ENCODE measurements around the gene ADORA1.

ADORA1 gene

GRCh38 chr1:203166192-203166940 lies 38.8 kb downstream of the ADORA1 start:
- DNase-seq (ENCODE audit: low spot score), result no peak
- no peak overlapping the region for H2AFZ ChIP-seq (ENCODE audit: low read length)

DNA sequence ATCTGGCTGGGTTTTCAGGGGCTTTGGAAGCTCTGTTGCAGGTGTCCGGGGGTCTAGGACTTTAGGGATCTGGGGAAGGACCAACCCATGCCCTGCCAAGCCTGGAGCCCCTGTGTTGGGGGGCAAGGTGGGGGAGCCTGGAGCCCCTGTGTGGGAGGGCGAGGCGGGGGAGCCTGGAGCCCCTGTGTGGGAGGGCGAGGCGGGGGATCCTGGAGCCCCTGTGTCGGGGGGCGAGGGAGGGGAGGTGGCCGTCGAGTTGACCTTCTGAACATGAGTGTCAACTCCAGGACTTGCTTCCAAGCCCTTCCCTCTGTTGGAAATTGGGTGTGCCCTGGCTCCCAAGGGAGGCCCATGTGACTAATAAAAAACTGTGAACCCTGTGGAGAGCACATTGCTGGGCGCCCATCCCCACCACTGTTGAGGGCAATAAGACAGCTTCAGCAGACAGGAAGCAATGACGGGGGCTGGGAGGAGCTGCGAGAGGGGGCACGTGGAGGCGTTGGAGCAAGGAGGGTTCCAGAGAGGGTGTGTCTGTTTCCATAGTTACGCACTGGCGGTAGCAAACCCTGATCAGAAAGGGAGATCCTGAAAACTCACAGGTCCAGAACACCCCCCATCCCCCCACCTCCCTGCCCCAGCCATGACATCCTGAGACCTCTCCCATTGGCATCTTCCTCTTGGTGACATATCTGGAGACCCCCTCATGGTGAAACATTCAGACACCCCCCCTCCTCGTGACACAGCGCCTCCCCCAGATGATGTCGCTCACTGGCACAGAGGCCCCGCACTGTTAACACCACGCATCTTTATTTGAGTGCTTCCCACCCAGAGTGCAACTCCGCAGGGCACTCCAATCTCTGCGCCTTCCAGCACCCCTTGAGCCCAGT lies 39.7 kb downstream of the ADORA1 start:
- no peak overlapping the region for H4K8ac ChIP-seq (ENCODE audit: low read depth, low read length)
- no CpG with 5 or more reads among the region's 23 CpGs for WGBS, 2 donors (ENCODE audit: extremely low coverage in 2 of 2, insufficient read length in 2 of 2, insufficient replicate concordance in 1 of 2)

More at GRCh38 chr1:203166192-203166940, 38.8 kb downstream of the ADORA1 start:
- H2BK120ac ChIP-seq (ENCODE audit: low read depth, low read length), result peak overlapping the region; percentile 77
- no peaks in the 10 kb centered on the region for H3K9me3 ChIP-seq (replicated peaks in 1 of 2; ENCODE audit: control insufficient read depth in 2 of 2, insufficient read depth in 1 of 2, low read depth in 1 of 2, low read length in 2 of 2)
- H4K8ac ChIP-seq (ENCODE audit: low read depth, low read length), result peak overlapping the region; percentile 48
- H3K36me3 ChIP-seq (replicated peaks in 1 of 2; ENCODE audit: control insufficient read depth in 2 of 2, insufficient read depth in 2 of 2, low read length in 2 of 2), result no peaks in the 10 kb centered on the region
- H3K27me3 ChIP-seq (ENCODE audit: control insufficient read depth in 3 of 3, insufficient read depth in 3 of 3, low read depth in 1 of 3, low read length in 3 of 3), result no peaks in the 10 kb centered on the region
- no peak overlapping the region for H3K4ac ChIP-seq (ENCODE audit: low read length)
- H3K79me1 ChIP-seq (ENCODE audit: low read depth, low read length), result no peaks in the 10 kb centered on the region
- no CpG with 5 or more reads among the region's 14 CpGs for WGBS, 2 donors (ENCODE audit: extremely low coverage in 2 of 2, insufficient read length in 2 of 2, insufficient replicate concordance in 1 of 2)
- H2BK15ac ChIP-seq (ENCODE audit: low read length), result peak overlapping the region; percentile 89
- no peak overlapping the region for H3K23ac ChIP-seq (ENCODE audit: low read depth, low read length, poor library complexity)
- peak overlapping the region; percentile 84 for H3K18ac ChIP-seq (ENCODE audit: low read length)
- H4K91ac ChIP-seq (ENCODE audit: low read depth, low read length, poor library complexity), result no peak overlapping the region
- peak overlapping the region; percentile 84 for H2BK12ac ChIP-seq (ENCODE audit: low read length)
- H2AK5ac ChIP-seq (ENCODE audit: low read depth, low read length), result peak overlapping the region; percentile 91
- H3K9ac ChIP-seq (ENCODE audit: low read depth, low read length, poor library complexity), result peak overlapping the region; percentile 70
- no peak overlapping the region for H3K4me2 ChIP-seq (ENCODE audit: insufficient read depth, low read length, poor library complexity, severe bottlenecking)
- H2BK5ac ChIP-seq (ENCODE audit: low read length), result peak overlapping the region; percentile 61
- no peak overlapping the region for H3K4me3 ChIP-seq (ENCODE audit: low read length in 2 of 2)
- peaks cover 0 to 6% of the 10 kb centered on the region in 2 donors for H3K4me1 ChIP-seq (ENCODE audit: control insufficient read depth in 2 of 2, insufficient read depth in 1 of 2, low read depth in 1 of 2, low read length in 2 of 2)
- H3K27ac ChIP-seq (replicated peaks; ENCODE audit: low read length), result no peak overlapping the region
- H3K14ac ChIP-seq (ENCODE audit: low read length), result no peak overlapping the region

DNA sequence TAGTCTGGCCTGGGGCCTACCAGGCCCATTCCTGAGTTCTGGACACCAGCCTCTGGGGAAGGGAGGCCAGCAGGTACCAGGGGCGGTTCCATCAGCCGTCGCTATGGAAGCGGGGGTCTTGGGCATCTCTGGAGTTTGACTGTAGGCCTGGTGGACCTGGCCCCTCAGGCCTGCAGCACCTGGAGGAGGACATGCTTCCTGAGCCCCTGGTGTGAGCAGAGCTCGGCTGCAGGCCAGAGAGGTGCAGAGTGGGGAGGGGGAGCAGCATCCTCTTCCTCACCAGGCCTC lies 40.3 kb downstream of the ADORA1 start:
- no peaks in the 10 kb centered on the region for H3K9me3 ChIP-seq (replicated peaks in 1 of 2; ENCODE audit: control insufficient read depth in 2 of 2, insufficient read depth in 1 of 2, low read depth in 1 of 2, low read length in 2 of 2)
- H3K9ac ChIP-seq (ENCODE audit: low read depth, low read length, poor library complexity), result no peak overlapping the region
- DNase-seq (ENCODE audit: low spot score), result no peak
- H3K14ac ChIP-seq (ENCODE audit: low read length), result no peak overlapping the region
- H3K27ac ChIP-seq (replicated peaks; ENCODE audit: low read length), result no peak overlapping the region
- peak overlapping the region; percentile 66 for H2AK5ac ChIP-seq (ENCODE audit: low read depth, low read length)
- H3K4me3 ChIP-seq (ENCODE audit: low read length in 2 of 2), result no peak overlapping the region
- no peak overlapping the region for H4K8ac ChIP-seq (ENCODE audit: low read depth, low read length)
- no peak overlapping the region for H2AFZ ChIP-seq (ENCODE audit: low read length)
- H3K23ac ChIP-seq (ENCODE audit: low read depth, low read length, poor library complexity), result no peak overlapping the region
- H2BK120ac ChIP-seq (ENCODE audit: low read depth, low read length), result no peak overlapping the region
- no peak overlapping the region for H4K91ac ChIP-seq (ENCODE audit: low read depth, low read length, poor library complexity)
- no CpG with 5 or more reads among the region's 5 CpGs for WGBS, 2 donors (ENCODE audit: extremely low coverage in 2 of 2, insufficient read length in 2 of 2, insufficient replicate concordance in 1 of 2)
- peaks cover 0 to 8% of the 10 kb centered on the region in 2 donors for H3K4me1 ChIP-seq (ENCODE audit: control insufficient read depth in 2 of 2, insufficient read depth in 1 of 2, low read depth in 1 of 2, low read length in 2 of 2)
- no peak overlapping the region for H3K4me2 ChIP-seq (ENCODE audit: insufficient read depth, low read length, poor library complexity, severe bottlenecking)
- peak overlapping the region; percentile 72 for H3K18ac ChIP-seq (ENCODE audit: low read length)
- no peaks in the 10 kb centered on the region for H3K79me1 ChIP-seq (ENCODE audit: low read depth, low read length)
- no peak overlapping the region for H2BK12ac ChIP-seq (ENCODE audit: low read length)
- no peak overlapping the region for H2BK15ac ChIP-seq (ENCODE audit: low read length)
- H3K4ac ChIP-seq (ENCODE audit: low read length), result no peak overlapping the region
- H3K27me3 ChIP-seq (ENCODE audit: control insufficient read depth in 3 of 3, insufficient read depth in 3 of 3, low read depth in 1 of 3, low read length in 3 of 3), result no peaks in the 10 kb centered on the region
- no peak overlapping the region for H2BK5ac ChIP-seq (ENCODE audit: low read length)
- no peaks in the 10 kb centered on the region for H3K36me3 ChIP-seq (replicated peaks in 1 of 2; ENCODE audit: control insufficient read depth in 2 of 2, insufficient read depth in 2 of 2, low read length in 2 of 2)

More for the DNA sequence above, 39.7 kb downstream of the ADORA1 start:
- Histone ChIP-seq H3K27me3 (ENCODE audit: control insufficient read depth in 3 of 3, insufficient read depth in 3 of 3, low read depth in 1 of 3, low read length in 3 of 3) (no peaks in the 10 kb centered on the region), H3K4me2 (ENCODE audit: insufficient read depth, low read length, poor library complexity, severe bottlenecking) (no peak overlapping the region), H2AFZ (ENCODE audit: low read length) (no peak overlapping the region), H2AK5ac (ENCODE audit: low read depth, low read length) (peak overlapping the region; percentile 66), H3K79me1 (ENCODE audit: low read depth, low read length) (no peaks in the 10 kb centered on the region), H3K23ac (ENCODE audit: low read depth, low read length, poor library complexity) (no peak overlapping the region), H3K4me1 (ENCODE audit: control insufficient read depth in 2 of 2, insufficient read depth in 1 of 2, low read depth in 1 of 2, low read length in 2 of 2) (peaks cover 0 to 6% of the 10 kb centered on the region in 2 donors), H3K36me3 (replicated peaks in 1 of 2; ENCODE audit: control insufficient read depth in 2 of 2, insufficient read depth in 2 of 2, low read length in 2 of 2) (no peaks in the 10 kb centered on the region), H2BK120ac (ENCODE audit: low read depth, low read length) (peak overlapping the region; percentile 77), H3K9me3 (replicated peaks in 1 of 2; ENCODE audit: control insufficient read depth in 2 of 2, insufficient read depth in 1 of 2, low read depth in 1 of 2, low read length in 2 of 2) (no peaks in the 10 kb centered on the region), H3K27ac (replicated peaks; ENCODE audit: low read length) (no peak overlapping the region), H2BK15ac (ENCODE audit: low read length) (peak overlapping the region; percentile 89), H2BK5ac (ENCODE audit: low read length) (peak overlapping the region; percentile 61), H3K14ac (ENCODE audit: low read length) (no peak overlapping the region), H3K4me3 (ENCODE audit: low read length in 2 of 2) (no peak overlapping the region), H3K18ac (ENCODE audit: low read length) (peak overlapping the region; percentile 84), H3K4ac (ENCODE audit: low read length) (no peak overlapping the region), H3K9ac (ENCODE audit: low read depth, low read length, poor library complexity) (no peak overlapping the region), H2BK12ac (ENCODE audit: low read length) (no peak overlapping the region), H4K91ac (ENCODE audit: low read depth, low read length, poor library complexity) (no peak overlapping the region)
- DNase-seq (ENCODE audit: low spot score), result no peak

DNA sequence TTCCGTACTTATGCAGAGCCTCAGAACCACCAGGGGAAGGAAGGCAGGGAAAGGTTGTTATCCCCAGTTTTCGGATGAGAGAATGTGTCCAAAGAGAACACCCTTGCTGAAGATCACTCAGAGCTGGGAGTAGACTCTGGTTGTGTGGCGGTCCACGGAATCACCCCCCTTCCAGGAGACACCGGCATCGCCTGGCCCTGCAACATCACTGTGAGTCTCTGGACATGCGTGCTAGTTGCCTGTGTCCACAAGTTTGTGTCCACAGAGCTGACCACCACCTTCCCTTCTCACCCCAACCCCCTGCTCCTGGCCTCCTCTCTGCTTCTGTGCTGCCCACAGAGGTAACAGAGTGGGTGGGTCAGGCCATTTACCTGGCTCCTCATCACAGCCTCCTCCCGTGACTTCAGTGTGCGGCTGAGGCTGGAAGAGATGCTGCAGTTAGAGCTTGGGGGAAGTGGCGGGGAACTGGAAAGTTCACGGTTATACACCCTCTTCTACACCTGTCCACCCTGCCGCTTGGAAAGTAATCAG lies 40.8 kb downstream of the ADORA1 start:
- Histone ChIP-seq H3K4ac (ENCODE audit: low read length) (no peak overlapping the region), H3K36me3 (replicated peaks in 1 of 2; ENCODE audit: control insufficient read depth in 2 of 2, insufficient read depth in 2 of 2, low read length in 2 of 2) (no peaks in the 10 kb centered on the region), H3K4me3 (ENCODE audit: low read length in 2 of 2) (no peak overlapping the region)

More for the DNA sequence above, 40.8 kb downstream of the ADORA1 start:
- Histone ChIP-seq H3K27ac (replicated peaks; ENCODE audit: low read length) (no peak overlapping the region), H3K4me2 (ENCODE audit: insufficient read depth, low read length, poor library complexity, severe bottlenecking) (no peak overlapping the region), H2BK12ac (ENCODE audit: low read length) (no peak overlapping the region), H3K14ac (ENCODE audit: low read length) (no peak overlapping the region), H2AFZ (ENCODE audit: low read length) (no peak overlapping the region), H3K79me1 (ENCODE audit: low read depth, low read length) (no peaks in the 10 kb centered on the region), H3K4me1 (ENCODE audit: control insufficient read depth in 2 of 2, insufficient read depth in 1 of 2, low read depth in 1 of 2, low read length in 2 of 2) (peaks cover 0 to 9% of the 10 kb centered on the region in 2 donors), H3K18ac (ENCODE audit: low read length) (peak overlapping the region; percentile 72), H4K8ac (ENCODE audit: low read depth, low read length) (no peak overlapping the region), H3K9me3 (replicated peaks in 1 of 2; ENCODE audit: control insufficient read depth in 2 of 2, insufficient read depth in 1 of 2, low read depth in 1 of 2, low read length in 2 of 2) (no peaks in the 10 kb centered on the region), H3K9ac (ENCODE audit: low read depth, low read length, poor library complexity) (no peak overlapping the region), H2BK5ac (ENCODE audit: low read length) (no peak overlapping the region), H2BK15ac (ENCODE audit: low read length) (no peak overlapping the region), H2BK120ac (ENCODE audit: low read depth, low read length) (no peak overlapping the region), H3K27me3 (ENCODE audit: control insufficient read depth in 3 of 3, insufficient read depth in 3 of 3, low read depth in 1 of 3, low read length in 3 of 3) (no peaks in the 10 kb centered on the region), H4K91ac (ENCODE audit: low read depth, low read length, poor library complexity) (no peak overlapping the region), H3K23ac (ENCODE audit: low read depth, low read length, poor library complexity) (no peak overlapping the region), H2AK5ac (ENCODE audit: low read depth, low read length) (peak overlapping the region; percentile 3)
- DNase-seq (ENCODE audit: low spot score), result no peak
- no CpG with 5 or more reads among the region's 12 CpGs for WGBS, 2 donors (ENCODE audit: extremely low coverage in 2 of 2, insufficient read length in 2 of 2, insufficient replicate concordance in 1 of 2)

Data from neuronal stem cell (in vitro differentiated cells).